K562 (cell line): Measurements from ENCODE around the gene SAMD8. TPM values are rescaled to one million over a fixed set of nuclear protein-coding genes. Genes with fewer than 3 reads are reported as not detected.

Source experiments
- BRD4 ChIP-seq: fragments of 200-600 bp; sonication (generic); IDR thresholded peaks from 2 replicates; pipeline ENCODE4 v1.6.1; 2017; ENCODE audit warnings: inconsistent platforms
- CBFA2T2 ChIP-seq: fragments of 450-650 bp; conservative IDR thresholded peaks from 2 replicates; pipeline ENCODE4 v1.6.1; 2017; ENCODE audit warnings: mild to moderate bottlenecking
- CBX1 ChIP-seq: sonication (generic); IDR thresholded peaks from 2 replicates; pipeline ENCODE4 v1.6.1; 2016; ENCODE audit warnings: antibody characterized with exemption, low read depth, mild to moderate bottlenecking
- CC2D1A ChIP-seq: fragments of 450-650 bp; IDR thresholded peaks from 2 replicates; pipeline ENCODE4 v1.6.1; 2017; ENCODE audit warnings: mild to moderate bottlenecking
- CHD2 ChIP-seq: IDR thresholded peaks from 2 replicates; pipeline ENCODE4 v1.6.1; 2011; ENCODE audit warnings: low read depth, low read length
- CXXC5 ChIP-seq: fragments of 250-450 bp; sonication (Bioruptor Pico); IDR thresholded peaks from 2 replicates; pipeline ENCODE4 v1.8.0; 2022; ENCODE audit warnings: inconsistent platforms, mild to moderate bottlenecking, moderate library complexity
- EP300 ChIP-seq: IDR thresholded peaks from 2 replicates; pipeline ENCODE4 v1.6.1; 2012; ENCODE audit warnings: low read length, improper control_type of control experiment
- GATAD2A ChIP-seq: fragments of 450-650 bp; IDR thresholded peaks from 2 replicates; pipeline ENCODE4 v1.6.1; 2017
- MEF2A ChIP-seq: IDR thresholded peaks from 2 replicates; pipeline ENCODE4 v1.6.1; 2011; ENCODE audit warnings: low read depth, mild to moderate bottlenecking, low read length, moderate library complexity; ENCODE audit not compliant: control insufficient read depth
- MYC ChIP-seq, 2 experiments: fragments of 250-450 bp in 1 of 2; sonication (Bioruptor Pico) in 1 of 2; IDR thresholded peaks; 2 replicates each; pipeline versions ENCODE4 v1.5.1 to v1.6.1; 2012 to 2021; ENCODE audit warnings: low read depth in 2 of 2, borderline replicate concordance in 1 of 2, improper control_type of control experiment in 1 of 2, low read length in 1 of 2, mild to moderate bottlenecking in 1 of 2, moderate library complexity in 1 of 2
- PTBP1 ChIP-seq: fragments of 200-400 bp; formaldehyde crosslinking; IDR thresholded peaks from 2 replicates; pipeline ENCODE4 v1.6.1; 2017; ENCODE audit warnings: low read depth, low read length
- RAD21 ChIP-seq, 2 experiments: fragments of 250-450 bp in 1 of 2; fragments of 450-650 bp in 1 of 2; sonication (Bioruptor Pico) in 1 of 2; formaldehyde crosslinking in 1 of 2; IDR thresholded peaks in 1 of 2; conservative IDR thresholded peaks in 1 of 2; 2 replicates each; pipeline versions ENCODE4 v1.4.0 to v1.8.0; 2020 to 2022; ENCODE audit warnings: mild to moderate bottlenecking in 2 of 2, moderate library complexity in 1 of 2
- RB1 ChIP-seq: fragments of 450-650 bp; IDR thresholded peaks from 2 replicates; pipeline ENCODE4 v1.6.1; 2017; ENCODE audit warnings: low read depth, mild to moderate bottlenecking
- SMARCC2 ChIP-seq: fragments of 450-650 bp; IDR thresholded peaks from 2 replicates; pipeline ENCODE4 v1.6.1; 2017; ENCODE audit warnings: antibody characterized with exemption, moderate library complexity, mild to moderate bottlenecking, low read depth
- TAL1 ChIP-seq: fragments of 450-650 bp; IDR thresholded peaks from 2 replicates; pipeline ENCODE4 v1.6.1; 2016; ENCODE audit warnings: mild to moderate bottlenecking
- ZBED1 ChIP-seq: IDR thresholded peaks from 2 replicates; pipeline ENCODE4 v1.6.1; 2014
- ZFP30 ChIP-seq: fragments of 250-450 bp; sonication (Bioruptor Pico); IDR thresholded peaks from 2 replicates; pipeline ENCODE4 v1.8.0; 2022; ENCODE audit warnings: moderate library complexity, mild to moderate bottlenecking, inconsistent platforms, borderline replicate concordance
- ZNF121 ChIP-seq: sonication (generic); formaldehyde crosslinking; conservative IDR thresholded peaks from 2 replicates; pipeline ENCODE4 v1.8.0; 2022; ENCODE audit warnings: missing genetic modification reagents
- ZNF3 ChIP-seq: fragments of 250-450 bp; sonication (Bioruptor Pico); IDR thresholded peaks from 2 replicates; pipeline ENCODE4 v1.5.0; 2021; ENCODE audit warnings: mild to moderate bottlenecking, moderate library complexity
- ZNF347 ChIP-seq: fragments of 450-650 bp; formaldehyde crosslinking; IDR thresholded peaks from 2 replicates; pipeline ENCODE4 v1.4.0; 2020; ENCODE audit warnings: low read depth, mild to moderate bottlenecking, moderate library complexity
- polyA plus RNA-seq, 8 experiments: library from polyadenylated mRNA; depleted of rRNA in 4 of 8; stranded (reverse) in 5 of 8; unstranded in 3 of 8; fragments of >200 nt; fragmentation: Nextera tagmentation in 2 of 8; fragmentation: Illumina TruSeq in 1 of 8; extraction: Ambion mirVana in 2 of 8; extraction: Trizol in 1 of 8; gene quantifications; 2 replicates each; pipeline versions ENCODE4 v1.2.1 to v1.2.3, GENCODE V29; 2011 to 2014; ENCODE audit warnings: inconsistent platforms in 1 of 8, missing spikeins in 1 of 8
- total RNA-seq, 7 experiments: library from RNA; depleted of rRNA in 6 of 7; stranded (reverse); fragments of >200 nt in 6 of 7; fragmentation: Illumina TruSeq in 2 of 7; extraction: Trizol in 2 of 7; gene quantifications; 2 replicates each; pipeline versions ENCODE4 v1.2.1 to v1.2.3, GENCODE V29; 2011 to 2021; ENCODE audit warnings: low replicate concordance in 1 of 7
- TF ChIP-seq, protein P1 (sequence below): IDR thresholded peaks from 2 replicates; pipeline ENCODE4 v1.6.1; 2014; ENCODE audit warnings: antibody characterized with exemption
- TF ChIP-seq, protein P2 (sequence below): fragments of 450-650 bp; IDR thresholded peaks from 2 replicates; pipeline ENCODE4 v1.7.0; 2016; ENCODE audit warnings: borderline replicate concordance
- TF ChIP-seq, protein P3 (sequence below): fragments of 450-650 bp; conservative IDR thresholded peaks from 2 replicates; pipeline ENCODE4 v1.6.1; 2016; ENCODE audit warnings: missing genetic modification characterization, low read depth, mild to moderate bottlenecking, control low read depth, missing compliant biosample characterization
- TF ChIP-seq, protein P4 (sequence below), 2 experiments: fragments of 450-650 bp in 1 of 2; sonication (generic) in 1 of 2; formaldehyde crosslinking; conservative IDR thresholded peaks; 2 replicates each; pipeline versions ENCODE4 v1.4.0 to v1.8.1; 2020 to 2022; ENCODE audit warnings: mild to moderate bottlenecking in 1 of 2, missing genetic modification reagents in 1 of 2

The SAMD8 gene
- total and polyA plus RNA-seq, 9 of the 15 experiments (the other 6 are each of a cell fraction or from before 2014, with no cell fraction given), result 2.7 to 16.1 (median 6.2) TPM

DNA sequence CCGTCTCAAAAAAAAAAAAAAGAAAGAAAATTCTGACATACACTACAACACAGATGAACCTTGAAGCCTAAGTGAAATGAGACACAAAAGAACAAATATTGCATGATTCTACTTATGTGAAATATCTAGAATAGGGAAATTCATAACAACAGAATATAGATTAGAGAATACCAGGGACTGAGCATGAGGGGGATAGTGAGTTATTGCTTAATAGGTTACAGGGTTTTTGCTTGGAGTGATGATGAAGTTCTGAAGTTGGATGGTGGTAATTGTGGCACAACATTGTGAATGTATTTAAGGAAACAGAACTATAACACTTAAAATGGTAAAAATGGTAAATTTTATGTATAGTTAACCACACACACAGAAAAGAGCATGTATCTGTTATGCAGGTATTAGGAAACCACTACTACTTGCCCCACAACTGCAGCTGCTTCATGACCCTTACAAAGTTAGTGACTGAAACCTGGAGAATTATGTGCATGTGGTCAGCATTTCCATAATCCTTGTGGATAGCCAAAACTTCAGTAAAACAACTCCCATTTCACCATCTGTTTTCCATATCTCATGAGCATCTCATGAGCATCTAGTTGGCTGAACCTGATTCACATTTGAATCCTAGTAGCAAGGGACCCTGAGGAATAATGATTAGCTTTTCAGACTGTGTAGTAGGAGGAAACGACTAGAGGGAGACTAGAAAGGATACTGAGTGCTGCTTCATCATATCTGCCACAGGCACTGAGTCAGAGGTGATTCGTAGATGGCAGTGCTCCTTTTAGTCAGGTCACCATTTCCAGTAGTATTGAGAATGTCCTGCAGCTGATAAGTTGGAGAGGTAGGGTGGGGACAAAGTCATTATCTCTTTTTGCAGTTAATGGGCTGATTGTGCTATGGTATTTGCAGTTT, 26.3 kb downstream of the SAMD8 start (continued):
- TF ChIP-seq TAL1, result peak; percentile 77; the same call in 1 of the 2 replicates
- TF ChIP-seq SMARCC2, result peak; percentile 51; the same call in 1 of the 2 replicates
- peak; percentile 45; the same call in 1 of the 2 replicates for TF ChIP-seq CC2D1A
- peak; percentile 89 for TF ChIP-seq CBFA2T2
- peak; percentile 80; the same call in 1 of the 2 replicates for TF ChIP-seq EP300
- no peak for TF ChIP-seq RAD21 (CRISPR knock-in tag; conservative IDR thresholded peaks at IDR 0.05 in 1 of 2, IDR thresholded peaks at IDR 0.05 in 1 of 2)
- no peak for TF ChIP-seq CHD2
- TF ChIP-seq ZNF121 (CRISPR knock-in tag), result no peak
- TF ChIP-seq CBX1, result no peak
- TF ChIP-seq MEF2A, result no peak
- TF ChIP-seq PTBP1, result no peak
- TF ChIP-seq, protein P1, sequence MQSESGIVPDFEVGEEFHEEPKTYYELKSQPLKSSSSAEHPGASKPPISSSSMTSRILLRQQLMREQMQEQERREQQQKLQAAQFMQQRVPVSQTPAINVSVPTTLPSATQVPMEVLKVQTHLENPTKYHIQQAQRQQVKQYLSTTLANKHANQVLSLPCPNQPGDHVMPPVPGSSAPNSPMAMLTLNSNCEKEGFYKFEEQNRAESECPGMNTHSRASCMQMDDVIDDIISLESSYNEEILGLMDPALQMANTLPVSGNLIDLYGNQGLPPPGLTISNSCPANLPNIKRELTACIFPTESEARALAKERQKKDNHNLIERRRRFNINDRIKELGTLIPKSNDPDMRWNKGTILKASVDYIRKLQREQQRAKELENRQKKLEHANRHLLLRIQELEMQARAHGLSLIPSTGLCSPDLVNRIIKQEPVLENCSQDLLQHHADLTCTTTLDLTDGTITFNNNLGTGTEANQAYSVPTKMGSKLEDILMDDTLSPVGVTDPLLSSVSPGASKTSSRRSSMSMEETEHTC, result no peak
- TF ChIP-seq, protein P2, sequence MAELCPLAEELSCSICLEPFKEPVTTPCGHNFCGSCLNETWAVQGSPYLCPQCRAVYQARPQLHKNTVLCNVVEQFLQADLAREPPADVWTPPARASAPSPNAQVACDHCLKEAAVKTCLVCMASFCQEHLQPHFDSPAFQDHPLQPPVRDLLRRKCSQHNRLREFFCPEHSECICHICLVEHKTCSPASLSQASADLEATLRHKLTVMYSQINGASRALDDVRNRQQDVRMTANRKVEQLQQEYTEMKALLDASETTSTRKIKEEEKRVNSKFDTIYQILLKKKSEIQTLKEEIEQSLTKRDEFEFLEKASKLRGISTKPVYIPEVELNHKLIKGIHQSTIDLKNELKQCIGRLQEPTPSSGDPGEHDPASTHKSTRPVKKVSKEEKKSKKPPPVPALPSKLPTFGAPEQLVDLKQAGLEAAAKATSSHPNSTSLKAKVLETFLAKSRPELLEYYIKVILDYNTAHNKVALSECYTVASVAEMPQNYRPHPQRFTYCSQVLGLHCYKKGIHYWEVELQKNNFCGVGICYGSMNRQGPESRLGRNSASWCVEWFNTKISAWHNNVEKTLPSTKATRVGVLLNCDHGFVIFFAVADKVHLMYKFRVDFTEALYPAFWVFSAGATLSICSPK, result no peak
- TF ChIP-seq MYC (IDR thresholded peaks at IDR 0.05; ENCODE audit: low read depth, low read length), result no peak
- no peak for TF ChIP-seq MYC (CRISPR knock-in tag; IDR thresholded peaks at IDR 0.05; ENCODE audit: borderline replicate concordance, low read depth)
- TF ChIP-seq BRD4, result no peak
- no peak for TF ChIP-seq RB1
- TF ChIP-seq, protein P3, sequence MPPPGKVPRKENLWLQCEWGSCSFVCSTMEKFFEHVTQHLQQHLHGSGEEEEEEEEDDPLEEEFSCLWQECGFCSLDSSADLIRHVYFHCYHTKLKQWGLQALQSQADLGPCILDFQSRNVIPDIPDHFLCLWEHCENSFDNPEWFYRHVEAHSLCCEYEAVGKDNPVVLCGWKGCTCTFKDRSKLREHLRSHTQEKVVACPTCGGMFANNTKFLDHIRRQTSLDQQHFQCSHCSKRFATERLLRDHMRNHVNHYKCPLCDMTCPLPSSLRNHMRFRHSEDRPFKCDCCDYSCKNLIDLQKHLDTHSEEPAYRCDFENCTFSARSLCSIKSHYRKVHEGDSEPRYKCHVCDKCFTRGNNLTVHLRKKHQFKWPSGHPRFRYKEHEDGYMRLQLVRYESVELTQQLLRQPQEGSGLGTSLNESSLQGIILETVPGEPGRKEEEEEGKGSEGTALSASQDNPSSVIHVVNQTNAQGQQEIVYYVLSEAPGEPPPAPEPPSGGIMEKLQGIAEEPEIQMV, result no peak
- TF ChIP-seq ZBED1, result no peak
- no peak for TF ChIP-seq ZNF3 (CRISPR knock-in tag)
- TF ChIP-seq GATAD2A, result peak; percentile 21; the same call in 1 of the 2 replicates
- TF ChIP-seq, protein P4, sequence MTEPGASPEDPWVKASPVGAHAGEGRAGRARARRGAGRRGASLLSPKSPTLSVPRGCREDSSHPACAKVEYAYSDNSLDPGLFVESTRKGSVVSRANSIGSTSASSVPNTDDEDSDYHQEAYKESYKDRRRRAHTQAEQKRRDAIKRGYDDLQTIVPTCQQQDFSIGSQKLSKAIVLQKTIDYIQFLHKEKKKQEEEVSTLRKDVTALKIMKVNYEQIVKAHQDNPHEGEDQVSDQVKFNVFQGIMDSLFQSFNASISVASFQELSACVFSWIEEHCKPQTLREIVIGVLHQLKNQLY (CRISPR knock-in tag; conservative IDR thresholded peaks at IDR 0.05), result no peak
- no peak for TF ChIP-seq ZFP30 (CRISPR knock-in tag)
- TF ChIP-seq ZNF347 (CRISPR knock-in tag), result no peak
- peak; percentile 36; the same call in 1 of the 2 replicates for TF ChIP-seq CXXC5 (CRISPR knock-in tag)
